GM13976 (cell line): Measurements from ENCODE around the gene NTM.

ENCODE experiments used
- DNase-seq: peaks from one replicate; pipeline ENCODE4 v3.0.0; 2012; ENCODE audit warnings: low spot score
- in situ Hi-C: fragments of 300-500 bp; cut with MboI; formaldehyde crosslinking; loops from one replicate; pipeline ENCODE4 v1.12.0; 2022; ENCODE audit warnings: low sequenced_read_pairs, mixed read lengths, inconsistent platforms; ENCODE audit not compliant: unreplicated experiment
- TF ChIP-seq, protein P1 (sequence below): IDR thresholded peaks from 2 replicates; pipeline ENCODE4 v1.5.1; 2012; ENCODE audit warnings: borderline replicate concordance, mild to moderate bottlenecking; ENCODE audit not compliant: insufficient read depth; ENCODE audit errors: extremely low read depth, missing control alignments, control extremely low read depth

The NTM gene

DNA sequence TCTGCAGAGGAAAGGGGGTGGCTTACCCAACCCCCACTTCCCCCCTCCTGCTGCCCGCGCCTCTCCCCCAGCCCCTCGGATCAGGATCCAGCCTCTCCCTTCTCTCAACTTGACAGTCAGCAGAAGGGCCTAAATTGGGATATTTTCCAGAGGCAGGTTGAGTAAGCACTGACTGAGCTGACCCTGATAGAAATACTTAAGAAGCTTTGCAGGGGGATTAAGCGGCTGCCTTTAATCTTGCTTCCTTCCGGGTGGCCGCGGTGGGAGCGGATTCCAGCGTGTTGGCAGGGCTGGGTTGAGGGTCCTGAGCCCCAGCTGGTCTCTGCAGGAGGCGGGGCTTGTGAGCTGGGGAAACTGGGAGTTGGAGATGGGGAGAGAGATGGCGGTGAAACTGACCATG, 445.2 kb downstream of the NTM start:
- TF ChIP-seq, protein P1, sequence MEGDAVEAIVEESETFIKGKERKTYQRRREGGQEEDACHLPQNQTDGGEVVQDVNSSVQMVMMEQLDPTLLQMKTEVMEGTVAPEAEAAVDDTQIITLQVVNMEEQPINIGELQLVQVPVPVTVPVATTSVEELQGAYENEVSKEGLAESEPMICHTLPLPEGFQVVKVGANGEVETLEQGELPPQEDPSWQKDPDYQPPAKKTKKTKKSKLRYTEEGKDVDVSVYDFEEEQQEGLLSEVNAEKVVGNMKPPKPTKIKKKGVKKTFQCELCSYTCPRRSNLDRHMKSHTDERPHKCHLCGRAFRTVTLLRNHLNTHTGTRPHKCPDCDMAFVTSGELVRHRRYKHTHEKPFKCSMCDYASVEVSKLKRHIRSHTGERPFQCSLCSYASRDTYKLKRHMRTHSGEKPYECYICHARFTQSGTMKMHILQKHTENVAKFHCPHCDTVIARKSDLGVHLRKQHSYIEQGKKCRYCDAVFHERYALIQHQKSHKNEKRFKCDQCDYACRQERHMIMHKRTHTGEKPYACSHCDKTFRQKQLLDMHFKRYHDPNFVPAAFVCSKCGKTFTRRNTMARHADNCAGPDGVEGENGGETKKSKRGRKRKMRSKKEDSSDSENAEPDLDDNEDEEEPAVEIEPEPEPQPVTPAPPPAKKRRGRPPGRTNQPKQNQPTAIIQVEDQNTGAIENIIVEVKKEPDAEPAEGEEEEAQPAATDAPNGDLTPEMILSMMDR: no peak
- no peak for DNase-seq
- in situ Hi-C loops: no loop called here

DNA sequence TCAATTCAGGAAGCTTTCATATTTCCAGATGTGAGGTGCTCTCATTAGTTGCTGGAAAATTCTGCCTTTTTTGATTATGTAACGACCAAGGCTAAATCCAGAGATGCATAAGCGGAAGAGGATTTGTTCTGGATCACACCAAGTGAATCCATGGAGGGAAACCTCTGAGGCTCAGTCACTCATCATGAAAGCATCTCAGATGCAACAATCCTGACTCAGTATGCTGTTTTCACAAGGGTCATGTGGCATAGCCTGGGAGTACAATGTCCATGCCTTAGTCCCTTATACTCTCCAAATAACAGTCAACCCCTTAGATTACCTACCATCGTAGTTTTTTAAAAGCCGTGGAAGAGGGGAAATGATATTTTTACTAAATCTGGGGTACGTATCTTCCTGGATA, 445.6 kb downstream of the NTM start:
- no peak for DNase-seq
- in situ Hi-C loops: no loop called here
- TF ChIP-seq, protein P1: no peak

DNA sequence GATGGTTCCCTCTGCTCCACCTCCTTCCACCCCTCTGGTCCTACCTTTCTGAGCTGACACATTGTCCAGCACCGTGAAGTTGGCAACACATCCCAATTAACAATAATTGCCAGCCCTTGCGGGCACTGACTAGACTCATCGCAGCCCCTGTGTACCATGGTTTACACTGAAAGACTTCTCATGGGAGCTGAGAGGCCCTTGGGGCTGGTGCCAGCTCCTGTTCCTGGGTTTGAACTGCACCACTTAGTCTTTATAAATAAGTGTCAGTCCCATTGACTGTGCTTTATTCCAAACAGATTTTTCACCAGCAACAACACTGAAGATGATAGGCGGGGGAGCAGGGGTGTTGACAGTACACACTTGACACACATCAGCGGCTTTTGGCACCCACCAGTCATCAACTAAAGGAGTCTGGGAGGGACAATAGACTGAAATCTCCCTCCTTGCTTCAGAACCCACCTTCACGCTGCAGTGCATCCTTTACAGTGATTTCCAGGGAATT, 447.3 kb downstream of the NTM start:
- TF ChIP-seq, protein P1: no peak
- in situ Hi-C loops: no loop called here
- DNase-seq: no peak

DNA sequence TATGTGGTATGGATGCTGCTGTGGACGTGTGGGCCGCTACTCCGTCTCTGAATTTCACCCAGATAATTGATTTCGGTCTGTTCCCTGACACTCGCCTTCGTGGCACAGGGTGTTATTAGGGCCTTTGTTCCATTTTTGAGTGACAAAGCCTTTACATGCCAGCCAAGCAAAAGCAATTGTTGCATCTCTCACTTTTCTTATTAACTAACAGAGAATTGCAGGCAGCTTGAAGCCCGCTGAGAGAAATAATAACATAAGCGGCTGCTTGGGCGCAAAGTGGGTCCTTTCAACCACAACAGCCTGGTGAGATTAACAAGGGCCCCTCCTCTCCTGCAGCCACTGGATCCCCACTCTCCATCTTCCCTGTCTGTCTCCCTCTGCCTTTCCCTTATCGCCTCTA, 449.4 kb downstream of the NTM start:
- TF ChIP-seq, protein P1: no peak
- in situ Hi-C loops: no loop called here
- no peak for DNase-seq

DNA sequence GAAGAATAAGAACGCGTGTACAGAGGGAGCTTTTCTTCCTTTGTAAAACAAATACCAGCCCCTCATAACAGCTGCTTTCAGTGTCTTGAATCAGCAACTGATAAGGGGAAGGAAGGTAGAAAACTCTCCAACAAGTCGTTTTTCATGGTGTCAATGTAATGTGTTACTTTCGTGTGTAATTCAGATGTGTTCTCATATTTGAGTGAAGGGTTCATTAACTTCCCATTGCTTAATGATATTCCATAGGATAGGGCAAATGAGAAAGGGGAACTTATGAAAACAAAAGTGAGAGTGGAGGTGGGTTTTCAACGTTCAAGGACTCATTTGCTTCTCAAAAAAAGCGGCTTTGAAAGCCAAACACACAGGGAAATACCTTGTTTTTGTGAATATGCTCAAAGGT, 452.1 kb downstream of the NTM start:
- in situ Hi-C loops: no loop called here
- TF ChIP-seq, protein P1: no peak
- no peak for DNase-seq

DNA sequence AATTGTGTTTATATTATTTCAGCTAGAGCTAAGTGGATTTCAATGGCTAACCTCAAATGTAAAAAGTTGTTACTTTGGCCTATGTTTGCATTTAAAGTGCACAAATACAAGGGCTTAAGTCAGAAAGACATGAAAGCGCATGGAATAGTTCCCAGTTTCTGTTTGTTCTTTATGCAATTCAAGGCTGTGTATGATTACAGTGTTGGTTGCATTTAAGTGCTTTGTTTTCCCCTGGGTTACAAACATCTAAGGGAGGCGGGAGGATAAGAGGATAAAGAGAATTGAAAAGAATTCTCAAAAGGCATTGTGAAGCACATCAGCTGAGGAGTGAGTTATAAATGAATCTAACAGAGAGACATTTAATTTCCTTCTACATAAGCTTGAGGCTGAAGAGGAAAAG, 453.4 kb downstream of the NTM start:
- no peak for DNase-seq
- TF ChIP-seq, protein P1: no peak
- in situ Hi-C loops: no loop called here

DNA sequence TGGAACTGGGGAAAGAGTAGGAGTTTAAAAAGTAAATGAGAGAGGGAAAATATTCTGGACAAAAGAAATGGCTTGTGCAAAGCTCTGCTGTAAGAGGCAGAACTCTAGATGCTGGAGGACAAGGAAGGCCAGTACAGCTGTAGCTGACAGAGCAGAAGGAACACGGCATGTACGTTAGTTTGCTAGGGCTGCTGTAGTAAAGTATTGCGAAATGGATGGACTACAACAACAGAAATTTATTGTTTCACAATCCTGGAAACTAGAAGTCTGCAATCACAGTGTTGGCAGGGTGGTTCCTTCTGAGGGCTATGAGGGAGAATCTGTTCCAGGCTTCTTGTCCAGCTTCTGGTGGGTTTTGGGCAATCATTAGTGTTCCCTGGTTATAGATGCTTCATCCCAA, 454.4 kb downstream of the NTM start:
- no peak for DNase-seq
- in situ Hi-C loops: no loop called here
- TF ChIP-seq, protein P1: no peak
